Activated CD4-positive, alpha-beta T cell treated with anti-CD3 and anti-CD28 coated beads, Interleukin-2, amount 10 ng/mL, durations not matched to agents 7 days and 5 days (primary cell): ENCODE data around the gene HOXB3. TPM values are rescaled to one million over a fixed set of nuclear protein-coding genes. Genes with fewer than 3 reads are reported as not detected.

Experiments
- CTCF ChIA-PET: fragments of 350-600 bp; sonication (Branson Sonifier 250); formaldehyde crosslinking; loops from one replicate; lab custom pipeline; 2021; ENCODE audit warnings: antibody characterized with exemption; lab: Charles Lee
- POLR2A ChIA-PET: fragments of 350-600 bp; sonication (Branson Sonifier 250); formaldehyde crosslinking; loops from one replicate; lab custom pipeline; 2021; ENCODE audit warnings: antibody characterized with exemption; lab: Charles Lee
- DNase-seq: peaks from one replicate; pipeline ENCODE4 v3.0.0-alpha.2; 2020
- H3K27ac Mint-ChIP-seq: one replicate; pipeline ENCODE4 v1.8.0; 2021; ENCODE audit warnings: mild to moderate bottlenecking, moderate library complexity, mixed read lengths
- H3K27me3 Mint-ChIP-seq: one replicate; pipeline ENCODE4 v1.8.0; 2021; ENCODE audit warnings: mixed read lengths
- H3K36me3 Mint-ChIP-seq: one replicate; pipeline ENCODE4 v1.8.0; 2021; ENCODE audit warnings: low read depth, mixed read lengths
- H3K4me1 Mint-ChIP-seq: one replicate; pipeline ENCODE4 v1.8.0; 2021; ENCODE audit warnings: mixed read lengths
- H3K4me3 Mint-ChIP-seq: one replicate; pipeline ENCODE4 v1.8.0; 2021; ENCODE audit warnings: mild to moderate bottlenecking, moderate library complexity, mixed read lengths
- H3K9me3 Mint-ChIP-seq: one replicate; pipeline ENCODE4 v1.8.0; 2021; ENCODE audit warnings: mixed read lengths
- total RNA-seq, 2 experiments: library from RNA; stranded (reverse); gene quantifications; one replicate each; pipeline ENCODE4 v1.2.3, GENCODE V29; 2021

HOXB3 gene
- total RNA-seq, 2 experiments from 2014 or later = 3.1 to 4.5 TPM

GRCh38 chr17:48571024-48571818 lies 18.8 kb downstream of the HOXB3 start:
- DNase-seq = no peak
- H3K4me3 Mint-ChIP-seq = no peak overlapping the region

GRCh38 chr17:48570325-48571023 lies 19.6 kb downstream of the HOXB3 start:
- no peaks in the 10 kb centered on the region for H3K9me3 Mint-ChIP-seq
- peaks cover 15% of the 10 kb centered on the region for H3K4me1 Mint-ChIP-seq
- DNase-seq = no peak
- no peak overlapping the region for H3K27ac Mint-ChIP-seq
- CTCF ChIA-PET = interaction anchor here (1.4 kb wide), 1 partner anchor 9 kb away, joined by 4 read pairs; no protein-coding TSS in a partner anchor
- H3K4me3 Mint-ChIP-seq = no peak overlapping the region
- POLR2A ChIA-PET = no interaction called here
- H3K27me3 Mint-ChIP-seq = peaks cover 38% of the 10 kb centered on the region
- H3K36me3 Mint-ChIP-seq = no peaks in the 10 kb centered on the region

More at GRCh38 chr17:48571024-48571818, 18.8 kb downstream of the HOXB3 start:
- Mint-ChIP-seq H3K27me3 (peaks cover 38% of the 10 kb centered on the region), H3K4me1 (peaks cover 21% of the 10 kb centered on the region), H3K36me3 (peaks cover 4% of the 10 kb centered on the region), H3K27ac (no peak overlapping the region), H3K9me3 (no peaks in the 10 kb centered on the region)
- ChIA-PET POLR2A (no interaction called here), CTCF (no interaction called here)

GRCh38 chr17:48569674-48570324 lies 20.2 kb downstream of the HOXB3 start:
- no peak overlapping the region for H3K4me3 Mint-ChIP-seq
- peaks cover 10% of the 10 kb centered on the region for H3K4me1 Mint-ChIP-seq
- CTCF ChIA-PET = interaction anchor here (1.4 kb wide), 1 partner anchor 8 kb away, joined by 4 read pairs; no protein-coding TSS in a partner anchor

GRCh38 chr17:48569240-48569582 lies 20.8 kb downstream of the HOXB3 start:
- H3K36me3 Mint-ChIP-seq = no peaks in the 10 kb centered on the region
- H3K4me1 Mint-ChIP-seq = peaks cover 10% of the 10 kb centered on the region
- H3K27me3 Mint-ChIP-seq = peaks cover 43% of the 10 kb centered on the region
- no peak overlapping the region for H3K4me3 Mint-ChIP-seq
- H3K27ac Mint-ChIP-seq = no peak overlapping the region
- ChIA-PET POLR2A (no interaction called here), CTCF (interaction anchor here (1.4 kb wide), 1 partner anchor 7 kb away, joined by 4 read pairs; no protein-coding TSS in a partner anchor)
- DNase-seq = no peak
- no peaks in the 10 kb centered on the region for H3K9me3 Mint-ChIP-seq

More at GRCh38 chr17:48569674-48570324, 20.2 kb downstream of the HOXB3 start:
- no peaks in the 10 kb centered on the region for H3K36me3 Mint-ChIP-seq
- H3K27me3 Mint-ChIP-seq = peaks cover 40% of the 10 kb centered on the region
- H3K27ac Mint-ChIP-seq = no peak overlapping the region
- H3K9me3 Mint-ChIP-seq = no peaks in the 10 kb centered on the region
- DNase-seq = no peak
- POLR2A ChIA-PET = no interaction called here

DNA sequence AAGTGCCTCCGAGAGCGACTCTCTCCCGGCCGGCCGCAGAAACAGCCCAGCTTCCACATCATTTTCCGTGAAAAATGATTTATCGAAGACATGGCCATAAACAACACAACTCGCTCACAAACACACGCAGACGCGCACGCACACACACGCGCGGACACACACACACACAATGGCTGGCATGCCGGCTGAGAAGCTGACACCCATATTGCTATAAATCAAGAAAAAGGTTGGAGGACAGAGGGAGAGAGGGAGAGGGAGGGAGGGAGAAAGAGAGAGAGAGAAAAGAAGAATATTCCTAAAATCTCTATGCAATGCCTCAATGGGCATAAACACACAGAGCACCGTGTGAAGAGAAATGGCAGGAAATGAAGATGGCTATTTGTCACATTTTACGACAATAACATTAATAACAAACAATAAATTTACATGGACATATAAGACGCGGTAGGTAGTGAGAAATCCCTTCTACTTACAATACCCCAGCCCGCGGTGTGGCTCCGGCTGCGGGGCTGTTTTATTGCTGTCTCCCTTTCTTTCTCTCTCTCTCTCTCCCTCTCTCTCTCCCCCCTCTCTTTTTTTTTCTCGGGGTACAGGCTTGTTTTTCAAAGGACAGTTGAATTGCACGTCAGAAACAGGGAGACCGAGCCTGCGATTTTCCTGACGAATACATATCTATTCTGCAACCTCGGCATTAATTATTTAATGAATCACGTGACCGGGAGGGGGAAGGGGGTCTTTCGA lies 21.4 kb downstream of the HOXB3 start:
- Mint-ChIP-seq H3K4me3 (no peak overlapping the region), H3K36me3 (no peaks in the 10 kb centered on the region), H3K9me3 (no peaks in the 10 kb centered on the region), H3K27ac (no peak overlapping the region), H3K27me3 (peaks cover 45% of the 10 kb centered on the region), H3K4me1 (peaks cover 10% of the 10 kb centered on the region)
- POLR2A ChIA-PET = no interaction called here
- DNase-seq = no peak
- CTCF ChIA-PET = interaction anchor here (0.6 to 2.1 kb wide), 3 partner anchors 19 to 63 kb away, joined by 3 to 8 read pairs (median 5); no protein-coding TSS in a partner anchor

- CTCF ChIA-PET = interaction anchor here (0.8 to 2.1 kb wide), 3 partner anchors 20 to 217 kb away, joined by 3 to 8 read pairs (median 3); no protein-coding TSS in a partner anchor
- DNase-seq = no peak
- H3K4me3 Mint-ChIP-seq = no peak overlapping the region
- H3K4me1 Mint-ChIP-seq = peaks cover 4% of the 10 kb centered on the region
- POLR2A ChIA-PET = no interaction called here
- H3K36me3 Mint-ChIP-seq = no peaks in the 10 kb centered on the region
- H3K9me3 Mint-ChIP-seq = no peaks in the 10 kb centered on the region
- no peak overlapping the region for H3K27ac Mint-ChIP-seq
- H3K27me3 Mint-ChIP-seq = peaks cover 48% of the 10 kb centered on the region
These were observed 22.2 kb downstream of the HOXB3 start for GRCh38 chr17:48567646-48568354.

DNA sequence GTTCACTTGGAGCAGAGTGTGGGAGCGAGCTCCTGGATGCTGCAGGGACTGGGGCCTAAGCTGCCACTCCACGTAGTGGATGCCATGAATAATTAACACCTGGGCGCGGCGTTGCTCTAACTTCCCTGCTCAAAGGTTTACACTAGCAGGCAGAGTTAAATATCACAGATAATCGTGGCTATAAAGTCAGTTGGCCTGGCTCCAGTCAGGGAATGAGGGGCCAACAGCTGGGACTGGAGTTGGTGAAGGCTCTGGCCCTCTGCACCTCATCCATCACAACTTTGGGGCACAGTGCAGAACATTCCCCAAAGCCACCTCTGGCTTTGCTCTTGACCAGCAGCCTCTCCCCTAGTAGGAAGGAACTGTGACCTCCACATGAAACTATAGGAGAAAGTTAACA lies 22.8 kb downstream of the HOXB3 start:
- ChIA-PET CTCF (interaction anchor here (0.8 to 2.1 kb wide), 2 partner anchors 21 to 216 kb away, joined by 3 to 8 read pairs; no protein-coding TSS in a partner anchor), POLR2A (no interaction called here)
- H3K27me3 Mint-ChIP-seq = peaks cover 49% of the 10 kb centered on the region

GRCh38 chr17:48566717-48567116 lies 23.3 kb downstream of the HOXB3 start:
- ChIA-PET POLR2A (no interaction called here), CTCF (interaction anchor here (0.7 to 2.1 kb wide), 3 partner anchors 21 to 555 kb away, joined by 3 to 8 read pairs (median 3); no protein-coding TSS in a partner anchor)
- Mint-ChIP-seq H3K9me3 (no peaks in the 10 kb centered on the region), H3K4me3 (no peak overlapping the region), H3K36me3 (no peaks in the 10 kb centered on the region), H3K27me3 (peaks cover 45% of the 10 kb centered on the region), H3K27ac (no peak overlapping the region), H3K4me1 (peaks cover 5% of the 10 kb centered on the region)
- no peak for DNase-seq

More for the DNA sequence above, 22.8 kb downstream of the HOXB3 start:
- DNase-seq = no peak
- H3K4me3 Mint-ChIP-seq = no peak overlapping the region
- H3K36me3 Mint-ChIP-seq = no peaks in the 10 kb centered on the region
- peaks cover 4% of the 10 kb centered on the region for H3K4me1 Mint-ChIP-seq
- H3K27ac Mint-ChIP-seq = no peak overlapping the region
- H3K9me3 Mint-ChIP-seq = no peaks in the 10 kb centered on the region

- ChIA-PET POLR2A (no interaction called here), CTCF (interaction anchor here (0.7 kb wide), 1 partner anchor 555 kb away, joined by 3 read pairs; no protein-coding TSS in a partner anchor)
These were observed 23.9 kb downstream of the HOXB3 start for GRCh38 chr17:48565925-48566710.

DNA sequence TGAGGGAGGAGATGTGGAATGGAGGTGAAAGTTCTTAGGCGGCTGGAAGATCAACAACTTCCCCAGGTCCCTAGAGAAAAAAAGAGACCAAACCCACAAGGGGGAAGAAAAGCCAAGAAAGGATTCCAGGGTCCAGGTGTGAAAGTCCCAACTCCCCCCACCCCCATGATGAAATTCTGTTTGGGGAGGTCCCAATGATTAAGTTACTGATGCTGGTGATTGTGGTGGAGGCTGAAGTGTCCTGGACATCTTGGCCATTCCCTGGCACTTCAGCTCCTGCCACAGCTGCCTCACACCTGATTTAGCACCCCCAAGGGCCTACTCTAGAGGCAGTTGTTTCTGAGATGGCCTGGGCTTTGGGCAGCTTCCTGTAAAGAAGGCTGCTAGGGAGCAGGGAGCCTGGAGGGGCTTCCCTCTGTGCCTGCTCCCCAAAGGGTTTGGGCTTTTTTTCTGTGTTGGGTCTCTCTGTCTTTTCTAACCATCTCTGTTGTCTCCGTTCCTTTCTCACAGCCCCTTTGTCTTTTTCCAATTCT lies 25.0 kb downstream of the HOXB3 start:
- Mint-ChIP-seq H3K4me3 (no peak overlapping the region), H3K27me3 (peaks cover 36% of the 10 kb centered on the region), H3K4me1 (peaks cover 6% of the 10 kb centered on the region), H3K36me3 (no peaks in the 10 kb centered on the region), H3K9me3 (no peaks in the 10 kb centered on the region), H3K27ac (no peak overlapping the region)
- ChIA-PET CTCF (no interaction called here), POLR2A (no interaction called here)
- DNase-seq = no peak

More at GRCh38 chr17:48565925-48566710, 23.9 kb downstream of the HOXB3 start:
- H3K27ac Mint-ChIP-seq = no peak overlapping the region
- H3K4me1 Mint-ChIP-seq = peaks cover 6% of the 10 kb centered on the region
- H3K4me3 Mint-ChIP-seq = no peak overlapping the region
- peaks cover 39% of the 10 kb centered on the region for H3K27me3 Mint-ChIP-seq
- no peaks in the 10 kb centered on the region for H3K9me3 Mint-ChIP-seq
- DNase-seq = no peak
- H3K36me3 Mint-ChIP-seq = no peaks in the 10 kb centered on the region
